ENCODE measurements around the gene ZSWIM4. TPM values are rescaled to one million over a fixed set of nuclear protein-coding genes. Genes with fewer than 3 reads are reported as not detected.

The ZSWIM4 gene
- total RNA-seq, 1 donor from 2014 or later, result 5.5 TPM

DNA sequence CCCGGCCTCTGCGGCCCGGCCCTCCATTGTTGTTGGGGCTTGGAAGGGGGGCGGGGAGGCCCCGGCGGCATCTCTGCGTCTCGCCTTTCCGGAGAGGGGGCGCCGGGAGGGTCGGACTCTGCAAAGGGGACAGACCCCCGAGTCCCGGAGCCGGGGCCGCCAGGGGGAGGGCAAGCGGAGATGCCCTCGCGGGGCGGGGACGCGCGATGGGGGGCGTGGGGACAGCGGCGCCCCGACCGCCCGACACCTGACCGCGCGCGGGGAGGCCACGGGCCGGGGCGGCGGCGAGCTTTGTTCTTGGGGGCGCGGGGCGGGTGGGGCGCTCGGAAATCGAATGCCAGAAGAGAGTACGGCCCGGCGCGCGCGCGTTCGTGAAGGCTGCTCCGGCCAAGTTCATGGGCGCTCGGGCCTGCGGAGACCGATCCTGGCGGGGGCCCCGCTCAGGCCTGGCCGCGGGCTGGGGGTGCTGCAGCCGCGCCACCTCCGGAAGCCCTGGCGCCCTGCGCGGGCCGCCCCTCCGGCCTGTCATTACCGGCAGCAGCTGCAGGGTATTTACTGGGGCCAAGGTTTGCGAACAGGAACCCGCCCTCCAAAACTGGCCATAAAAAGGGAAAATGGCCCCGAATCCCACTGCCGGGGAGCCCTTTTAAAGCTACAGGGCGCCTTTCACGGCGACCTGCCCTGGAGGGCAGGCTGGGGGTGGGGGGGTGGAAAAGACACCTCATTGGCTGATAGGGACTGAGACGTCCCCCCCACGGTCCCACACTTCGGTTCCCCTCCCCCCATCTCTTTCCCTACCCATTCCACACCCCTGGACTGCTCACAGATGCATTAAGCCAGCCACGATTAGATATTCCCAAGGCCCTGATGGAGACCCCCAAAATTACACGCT is 70.6 kb downstream of the ZSWIM4 start:
- intact Hi-C loops (cut with micrococcal nuclease), result no loop called here

DNA sequence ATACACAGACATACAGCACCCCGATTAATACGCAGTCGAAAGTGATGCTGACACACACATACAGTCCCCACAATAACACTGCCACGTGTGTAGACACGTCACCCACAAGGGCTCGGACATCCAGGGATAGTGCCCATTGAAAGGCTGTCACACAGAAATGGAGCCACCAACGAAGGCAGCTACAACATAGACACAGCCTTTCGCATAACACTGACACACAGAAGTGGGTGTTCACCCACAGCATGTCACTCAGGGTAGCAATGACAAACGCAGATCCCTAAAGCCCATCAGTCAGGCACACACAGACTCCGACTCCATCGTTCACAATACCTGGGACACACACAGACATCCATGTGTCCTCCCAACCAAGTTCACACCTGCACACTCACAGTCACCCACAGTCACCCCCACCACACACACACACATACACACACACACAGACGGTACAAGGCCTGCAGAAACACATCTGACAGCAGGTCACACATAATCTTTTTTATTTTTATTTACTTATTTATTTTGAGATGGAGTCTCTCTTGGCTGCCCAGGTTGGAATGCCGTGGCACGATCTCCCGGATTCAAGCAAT is 71.3 kb downstream of the ZSWIM4 start:
- intact Hi-C loops (cut with micrococcal nuclease), result no loop called here

DNA sequence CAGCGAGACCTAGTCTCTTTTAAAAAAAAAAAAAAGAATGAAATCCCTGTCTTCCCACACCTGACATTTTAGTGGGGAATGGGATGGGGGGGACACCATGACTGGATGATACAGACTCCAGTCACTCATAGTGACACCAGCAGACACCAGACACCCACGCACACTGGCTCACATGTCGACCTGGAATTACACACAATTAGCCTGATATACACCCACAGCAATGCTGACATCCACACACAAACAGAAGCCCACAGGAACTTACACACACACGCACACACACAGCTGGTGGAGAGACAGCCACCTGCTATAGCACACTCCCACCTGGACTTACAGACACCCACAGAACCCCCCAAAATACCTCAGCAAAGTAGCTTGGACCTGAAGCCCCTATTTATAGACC is 73.4 kb downstream of the ZSWIM4 start:
- intact Hi-C loops (cut with micrococcal nuclease), result no loop called here

DNA sequence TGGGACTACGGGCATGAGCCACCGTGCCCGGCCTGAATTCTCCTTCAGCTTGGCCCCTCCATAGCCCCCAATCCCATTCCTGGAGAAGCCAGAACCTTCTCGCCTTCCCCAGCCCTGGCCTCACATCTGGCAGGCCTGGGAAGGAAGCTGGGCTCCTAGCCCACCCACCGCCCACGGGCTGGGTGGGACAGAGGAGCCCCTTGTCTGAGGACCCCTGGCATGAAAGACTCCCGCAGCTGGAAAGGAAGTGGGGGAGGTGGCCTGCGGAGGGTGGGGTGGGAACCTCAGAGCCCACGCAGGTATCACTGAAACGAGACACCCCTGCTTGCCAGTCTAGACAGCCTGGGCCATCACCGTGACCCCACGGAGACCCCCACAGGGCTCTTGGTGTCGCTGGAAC is 74.0 kb downstream of the ZSWIM4 start:
- intact Hi-C loops (cut with micrococcal nuclease), result no loop called here

DNA sequence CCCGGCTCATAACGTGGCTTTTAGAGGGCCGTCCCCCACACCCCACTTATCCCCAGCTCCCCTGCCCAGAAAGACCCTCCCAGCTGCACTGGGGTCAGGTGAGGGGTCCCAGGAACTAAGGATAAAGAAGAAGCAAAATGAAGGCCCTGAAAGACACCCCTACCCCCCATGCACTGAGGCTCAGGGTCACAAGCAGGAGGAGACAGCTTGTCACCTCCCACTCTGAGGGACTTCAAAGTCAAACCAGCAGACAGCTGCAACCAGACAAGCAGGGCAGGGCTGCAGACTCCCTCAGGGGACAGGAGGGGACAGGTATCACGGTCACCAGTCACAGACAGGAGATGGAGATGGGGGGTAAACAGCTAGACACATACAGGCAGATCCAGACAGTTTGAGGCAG is 75.6 kb downstream of the ZSWIM4 start:
- intact Hi-C loops (cut with micrococcal nuclease), result no loop called here

DNA sequence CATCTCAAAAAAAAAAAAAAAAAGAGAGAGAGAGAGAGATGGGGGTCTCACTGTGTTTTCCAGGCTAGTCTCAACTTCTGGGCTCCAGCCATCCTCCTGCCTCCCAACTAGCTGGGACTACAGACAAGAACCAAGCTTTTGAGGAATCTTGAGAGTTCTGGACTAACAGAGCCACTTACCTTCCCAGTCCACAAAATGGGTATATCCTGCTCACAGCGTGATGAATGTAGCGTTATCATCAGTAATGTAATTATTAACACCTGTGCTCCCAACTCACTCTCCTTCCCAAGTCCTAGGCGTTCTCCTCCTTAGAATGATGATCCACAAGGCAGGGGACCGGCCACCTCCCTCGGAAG is 77.1 kb downstream of the ZSWIM4 start:
- intact Hi-C loops (cut with micrococcal nuclease), result no loop called here

DNA sequence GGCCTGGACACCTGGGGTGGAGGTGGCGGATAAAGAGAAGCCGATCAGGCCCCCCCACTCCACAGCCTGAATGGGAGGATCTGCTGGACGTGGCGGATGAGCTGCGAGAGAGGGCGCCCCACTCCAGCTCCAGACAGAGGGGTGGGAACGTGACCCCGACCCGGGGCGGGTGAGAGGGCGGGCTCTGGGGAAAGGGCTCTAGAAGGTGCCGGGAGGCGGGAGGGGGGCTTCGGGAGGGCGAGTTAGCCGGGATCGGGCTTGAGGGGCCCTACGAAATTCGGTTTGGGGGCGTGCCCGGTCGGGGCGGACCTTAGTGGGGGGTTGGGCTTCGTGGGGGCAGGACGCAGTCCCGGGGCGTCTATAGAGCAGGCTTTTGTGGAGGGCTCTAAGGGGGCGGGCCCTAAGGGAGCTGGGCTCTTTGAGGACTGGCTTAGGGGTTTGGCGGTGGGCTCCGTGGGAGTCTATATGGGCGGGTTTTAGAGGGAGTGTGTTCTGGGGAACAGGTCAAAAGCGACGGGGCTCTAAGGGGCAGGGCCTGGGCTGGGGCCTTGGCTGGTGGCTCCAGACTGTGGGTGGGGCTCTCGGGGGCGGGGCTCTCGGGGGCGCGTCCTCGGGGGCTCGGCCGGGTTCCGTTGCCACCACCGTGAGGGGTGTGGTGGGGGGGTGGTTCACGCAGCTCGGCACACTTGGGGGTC is 77.6 kb downstream of the ZSWIM4 start:
- intact Hi-C loops (cut with micrococcal nuclease), result no loop called here

DNA sequence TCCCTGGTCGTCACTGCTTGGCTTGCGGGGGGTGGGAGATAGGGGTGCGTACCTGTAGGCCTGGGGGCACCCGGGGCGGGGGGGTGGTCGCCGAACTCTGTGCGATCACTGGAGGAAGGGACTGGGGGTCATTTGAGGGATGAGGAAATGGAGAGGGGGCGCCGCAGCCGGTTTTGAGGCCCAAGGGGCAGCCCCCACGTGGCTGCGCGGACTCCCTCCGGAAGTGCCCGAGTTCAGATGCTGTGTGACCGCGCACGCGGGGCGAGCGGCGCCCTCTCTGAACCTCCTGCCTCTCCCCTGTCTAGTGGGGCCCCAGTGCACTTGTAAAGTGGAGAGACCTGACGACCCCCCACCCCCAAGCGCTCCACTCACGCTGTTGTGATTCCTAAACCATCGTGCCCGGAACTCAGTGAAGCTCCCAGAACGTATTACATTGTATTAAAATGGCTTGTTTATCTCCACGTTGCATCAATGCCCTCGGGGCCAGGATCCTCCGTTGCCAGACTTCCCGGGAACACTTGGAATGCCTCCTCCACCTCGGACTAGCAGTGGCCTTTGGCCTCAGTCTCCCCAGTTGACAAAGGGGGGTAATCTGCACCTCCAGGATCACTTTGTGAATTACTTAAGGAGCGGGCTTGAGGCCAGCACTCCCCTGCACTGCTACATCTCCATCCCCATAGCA is 78.7 kb downstream of the ZSWIM4 start:
- intact Hi-C loops (cut with micrococcal nuclease), result no loop called here

DNA sequence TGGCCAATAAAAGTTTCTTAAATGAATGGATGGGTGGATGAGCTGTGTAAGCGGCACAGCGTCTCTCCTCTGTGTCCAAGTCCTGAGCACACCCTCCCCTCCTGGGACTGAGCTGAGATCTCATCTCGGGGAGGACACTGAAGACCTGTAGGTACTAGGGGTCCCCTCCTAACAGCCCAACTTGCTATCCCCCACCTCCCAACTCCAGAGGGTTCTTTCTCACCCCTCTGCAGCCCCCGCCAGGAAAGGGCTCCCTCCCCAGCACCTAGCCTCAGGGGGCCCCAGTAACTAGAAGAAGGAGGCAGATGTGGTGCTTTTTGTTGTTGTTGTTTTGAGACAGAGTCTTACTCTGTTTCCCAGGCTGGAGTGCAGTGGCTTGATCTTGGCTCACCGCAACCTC is 80.6 kb downstream of the ZSWIM4 start:
- intact Hi-C loops (cut with micrococcal nuclease), result no loop called here

DNA sequence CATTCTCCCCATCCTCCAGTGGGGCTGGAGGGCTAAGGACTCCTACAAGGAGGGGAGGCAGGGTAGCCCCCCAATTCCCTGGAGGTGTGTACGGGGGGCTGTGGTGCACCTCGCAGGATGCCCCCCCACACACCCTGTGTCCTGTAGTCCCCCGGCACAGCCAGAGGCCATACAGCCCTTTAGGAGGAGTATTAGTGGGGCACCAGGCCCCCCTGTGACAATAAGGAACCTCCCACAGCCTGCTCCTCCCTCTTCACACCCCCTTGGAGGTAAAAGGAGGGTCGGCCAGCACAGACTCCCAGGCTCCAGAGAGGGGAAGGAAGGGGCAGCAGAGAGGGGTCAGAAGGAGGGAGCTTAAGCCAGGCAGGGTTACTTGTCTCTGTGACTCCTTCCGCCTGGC is 81.6 kb downstream of the ZSWIM4 start, which contains the start of gene NANOS3:
Gene NANOS3, plus strand, starts transcription at position 301 of the 400 bp plus-strand sequence. CDS start 115 bp downstream, outside the sequence.
- intact Hi-C loops (cut with micrococcal nuclease), result no loop called here

DNA sequence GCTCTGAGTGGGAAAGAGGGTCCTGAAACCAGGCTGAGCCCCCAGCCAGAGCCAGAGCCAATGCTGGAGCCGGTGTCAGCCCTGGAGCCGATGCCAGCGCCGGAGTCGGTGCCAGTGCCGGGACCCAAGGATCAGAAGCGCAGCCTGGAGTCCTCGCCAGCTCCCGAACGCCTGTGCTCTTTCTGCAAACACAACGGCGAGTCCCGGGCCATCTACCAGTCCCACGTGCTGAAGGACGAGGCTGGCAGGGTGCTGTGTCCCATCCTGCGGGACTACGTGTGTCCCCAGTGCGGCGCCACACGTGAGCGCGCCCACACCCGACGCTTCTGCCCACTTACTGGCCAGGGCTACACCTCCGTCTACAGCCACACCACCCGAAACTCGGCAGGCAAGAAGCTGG is 82.1 kb downstream of the ZSWIM4 start:
- intact Hi-C loops (cut with micrococcal nuclease), result no loop called here

DNA sequence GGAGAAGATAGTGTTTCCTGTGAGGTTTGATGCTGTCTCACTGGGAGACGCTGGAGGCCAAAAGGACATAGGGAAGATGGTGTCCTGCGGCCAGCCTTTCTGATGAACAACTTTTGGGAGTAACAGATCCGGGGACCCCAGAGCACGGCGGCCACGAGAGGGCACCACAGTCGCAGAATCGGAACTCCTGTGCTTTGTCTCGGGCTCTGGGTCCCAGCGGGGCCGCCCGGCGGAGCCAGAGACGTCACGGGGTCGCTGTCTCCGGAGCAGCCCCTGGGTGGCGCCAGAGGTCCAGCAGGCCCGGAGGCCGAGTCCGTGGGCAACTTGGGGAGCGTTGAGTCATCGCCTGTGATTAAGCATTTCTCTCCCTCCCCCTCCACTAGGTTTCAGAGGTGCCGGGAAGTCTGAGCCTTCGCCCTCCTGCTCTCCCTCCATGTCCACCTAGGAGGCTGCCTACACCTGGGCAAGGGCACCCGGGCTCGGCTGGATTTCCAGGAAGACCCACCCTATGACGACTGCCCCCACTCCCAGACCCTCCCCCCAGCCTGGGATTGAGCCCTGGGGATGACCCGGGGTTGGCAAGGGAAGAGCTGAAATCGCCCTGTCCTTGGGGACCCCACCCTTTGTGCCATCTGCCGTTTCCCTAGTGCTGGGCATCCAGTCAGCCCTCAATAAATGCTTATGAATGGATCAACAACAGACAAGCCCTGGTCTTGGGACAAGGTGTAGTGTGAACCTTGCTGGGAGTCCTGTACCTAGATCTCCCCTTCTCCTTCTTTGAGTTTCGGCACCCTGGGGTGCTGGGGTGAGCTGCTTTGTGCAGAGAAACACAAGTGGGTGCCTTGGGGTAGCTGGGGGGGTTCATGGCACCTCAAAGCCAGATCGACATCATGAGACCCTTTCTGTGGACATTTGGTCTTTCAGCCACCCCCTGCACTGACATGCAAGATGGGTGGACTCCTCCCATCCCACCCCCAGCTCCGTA is 85.1 kb downstream of the ZSWIM4 start:
- intact Hi-C loops (cut with micrococcal nuclease), result loop anchor here (1.0 to 5.0 kb wide), 8 partner anchors 72 to 256 kb away; partner anchors contain the start of genes ASF1B, DCAF15 and IL27RA

DNA sequence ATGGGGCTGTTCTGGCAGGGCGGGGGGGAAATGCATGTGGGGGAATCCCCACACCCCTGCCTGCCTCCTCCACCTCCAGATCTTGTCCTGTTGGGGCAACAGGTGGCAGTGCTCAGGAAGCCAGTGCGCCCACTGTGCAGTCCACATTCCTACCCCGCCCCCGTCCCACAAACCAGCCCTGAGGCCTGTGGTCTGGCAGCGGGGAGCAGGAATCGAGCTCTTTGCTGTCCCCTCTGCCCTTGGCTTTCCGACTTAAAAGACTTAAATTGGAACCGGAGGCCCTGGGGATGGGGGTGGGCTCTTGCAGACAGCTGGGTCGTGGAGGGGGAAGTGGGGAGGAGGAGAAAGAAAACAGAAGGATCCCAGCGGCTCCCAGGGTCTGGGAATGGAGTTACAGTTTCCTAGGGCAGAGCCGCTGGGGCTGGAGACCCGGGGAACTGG is 86.0 kb downstream of the ZSWIM4 start:
- intact Hi-C loops (cut with micrococcal nuclease), result loop anchor here (2.0 to 5.0 kb wide), 3 partner anchors 72 to 176 kb away; partner anchors contain the start of genes DCAF15 and IL27RA

Other genes starting within 250 kb of the ZSWIM4 start
- 43.8 and 45.9 TPM in 2 replicates for gene MRI1, start 30.9 kb upstream of the ZSWIM4 start, total RNA-seq
- gene C19orf53, start 21.0 kb upstream of the ZSWIM4 start, total RNA-seq, result 103 and 106 TPM in 2 replicates
- 0.70 TPM in 1 of 2 replicates, not detected in the other for gene NANOS3, start 81.7 kb downstream of the ZSWIM4 start, total RNA-seq
- gene BRME1, start 110.7 kb downstream of the ZSWIM4 start, total RNA-seq, result 10.5 and 11.3 TPM in 2 replicates
- gene CC2D1A, start 110.8 kb downstream of the ZSWIM4 start, total RNA-seq, result 35.7 and 37.2 TPM in 2 replicates
- 0.30 TPM in 1 of 2 replicates, not detected in the other for gene PODNL1, start 143.0 kb downstream of the ZSWIM4 start, total RNA-seq
- gene DCAF15, start 157.1 kb downstream of the ZSWIM4 start, total RNA-seq, result 70.3 and 71.9 TPM in 2 replicates
- 16.1 and 16.2 TPM in 2 replicates for gene RFX1, start 210.9 kb downstream of the ZSWIM4 start, total RNA-seq
- gene RLN3, start 232.7 kb downstream of the ZSWIM4 start, total RNA-seq, result not detected in 2 replicates
- gene IL27RA, start 236.3 kb downstream of the ZSWIM4 start, total RNA-seq, result 90.2 and 91.1 TPM in 2 replicates

Data from T-helper 2 cell treated with Interferon-gamma antibody and Interleukin-4, amounts not matched to agents 100 ng/mL and 5 ng/mL, for 36 hours (primary cell).